K562 (cell line): ENCODE data around the gene GRAMD1B. TPM values are rescaled to one million over a fixed set of nuclear protein-coding genes. Genes with fewer than 3 reads are reported as not detected.

Source experiments
- ATAC-seq: fragments of 200-7000 bp; cut with Tn5 transposase; 3 replicates; pipeline ENCODE4 v1.9.1; 2020; ENCODE audit warnings: moderate library complexity
- BruUV-seq: library from RNA; stranded (reverse); fragments of 400-500 nt; replicated peaks from 2 replicates; lab custom pipeline; 2021; lab: Mats Ljungman, UMichigan
- CTCF ChIA-PET: fragments of 300-600 bp; formaldehyde crosslinking; extraction: SDS; loops from one replicate; lab custom pipeline; 2021; ENCODE audit warnings: low intra/inter-chr PET ratio; lab: Yijun Ruan, JAX
- POLR2A ChIA-PET: fragments of 300-600, 350-650 bp; sonication (Branson Sonifier 250); formaldehyde crosslinking; extraction: SDS; loops from one replicate; lab custom pipeline; 2021; ENCODE audit warnings: antibody characterized with exemption, inconsistent platforms; lab: Yijun Ruan, JAX
- DNase-seq, 4 experiments: peaks; one replicate each; pipeline versions ENCODE4 v3.0.0 to v3.0.0-alpha.2; 2011 to 2018; ENCODE audit warnings: low spot score in 3 of 4, mixed read lengths in 3 of 4; ENCODE audit errors: extremely low read depth in 1 of 4
- FAIRE-seq: peaks from 2 replicates; lab custom pipeline; 2011; peaks lifted over from hg19 to GRCh38; lab: Jason Lieb, UNC
- H2AFZ ChIP-seq: 2 replicates; pipeline ENCODE4 v1.6.0; 2011; ENCODE audit warnings: low read depth, low read length, control low read depth, inconsistent platforms
- H3K27ac ChIP-seq: fragments of 200-600 bp; 3 replicates; pipeline ENCODE4 v1.8.0; 2011; ENCODE audit warnings: low read depth, mild to moderate bottlenecking, control low read depth, inconsistent platforms, low read length, moderate library complexity, mixed read lengths; ENCODE audit errors: extremely low read depth
- H3K27me3 ChIP-seq, 2 experiments: fragments of 300-600 bp in 1 of 2; 2 replicates in 1 of 2; 3 replicates in 1 of 2; pipeline versions ENCODE4 v1.6.0 to v1.8.0; 2011; ENCODE audit warnings: inconsistent platforms in 2 of 2, low read length in 2 of 2, mild to moderate bottlenecking in 1 of 2, mixed read lengths in 1 of 2, moderate library complexity in 1 of 2; ENCODE audit not compliant: control insufficient read depth in 2 of 2, insufficient read depth in 2 of 2
- H3K36me3 ChIP-seq: fragments of 300-600 bp; 3 replicates; pipeline ENCODE4 v1.8.0; 2011; ENCODE audit warnings: mild to moderate bottlenecking, low read length, inconsistent platforms; ENCODE audit not compliant: control insufficient read depth, insufficient read depth
- H3K4me1 ChIP-seq, 2 experiments: fragments of 200-600 bp in 1 of 2; replicated peaks in 1 of 2; 2 replicates in 1 of 2; 3 replicates in 1 of 2; pipeline versions ENCODE4 v1.5.1 to v1.8.0; 2011; ENCODE audit warnings: inconsistent platforms in 2 of 2, low read length in 2 of 2, mild to moderate bottlenecking in 1 of 2, mixed read lengths in 1 of 2, moderate library complexity in 1 of 2; ENCODE audit not compliant: control insufficient read depth in 2 of 2, insufficient read depth in 2 of 2
- H3K4me2 ChIP-seq: 2 replicates; pipeline ENCODE4 v1.6.1; 2011; ENCODE audit warnings: low read length, control low read depth, inconsistent platforms, mixed read lengths; ENCODE audit not compliant: insufficient read depth
- H3K4me3 ChIP-seq: fragments of 200-600 bp; sonication (generic), shearing (Covaris generic); 2 replicates; pipeline ENCODE4 v1.5.1; 2016; ENCODE audit warnings: control low read depth, inconsistent platforms
- H3K79me2 ChIP-seq: fragments of 200-600 bp; 3 replicates; pipeline ENCODE4 v1.8.0; 2011; ENCODE audit warnings: low read length, inconsistent platforms; ENCODE audit not compliant: control insufficient read depth, insufficient read depth
- H3K9ac ChIP-seq, 2 experiments: 2 replicates each; pipeline versions ENCODE4 v1.6.0 to v1.6.1; 2011; ENCODE audit warnings: low read depth in 2 of 2, low read length in 2 of 2, control low read depth in 1 of 2, inconsistent platforms in 1 of 2, mild to moderate bottlenecking in 1 of 2, mixed read lengths in 1 of 2; ENCODE audit not compliant: insufficient read depth in 1 of 2
- H3K9me1 ChIP-seq: one replicate; pipeline ENCODE4 v1.6.0; 2011; ENCODE audit warnings: inconsistent platforms, mild to moderate bottlenecking, low read length, moderate library complexity; ENCODE audit not compliant: control insufficient read depth, insufficient read depth
- H3K9me3 ChIP-seq: replicated peaks from 2 replicates; pipeline ENCODE4 v1.5.1; 2011; ENCODE audit warnings: low read depth, low read length, inconsistent platforms; ENCODE audit not compliant: control insufficient read depth, insufficient read depth
- H4K20me1 ChIP-seq: replicated peaks from 2 replicates; pipeline ENCODE4 v1.6.1; 2011; ENCODE audit warnings: low read length, inconsistent platforms, mixed read lengths; ENCODE audit not compliant: control insufficient read depth, insufficient read depth
- CC2D1A ChIP-seq: fragments of 450-650 bp; IDR thresholded peaks from 2 replicates; pipeline ENCODE4 v1.6.1; 2017; ENCODE audit warnings: mild to moderate bottlenecking
- CREBBP ChIP-seq: IDR thresholded peaks from one replicate; pipeline ENCODE4 v1.6.1; 2012; ENCODE audit warnings: low read depth, mild to moderate bottlenecking, control low read depth, inconsistent platforms, low read length
- E2F1 ChIP-seq: sonication (generic); formaldehyde crosslinking; IDR thresholded peaks from 2 replicates; pipeline ENCODE4 v1.8.1; 2023; ENCODE audit warnings: mild to moderate bottlenecking, missing genetic modification reagents, moderate library complexity
- ELK1 ChIP-seq: sonication (generic); formaldehyde crosslinking; IDR thresholded peaks from 2 replicates; pipeline ENCODE4 v1.8.1; 2022; ENCODE audit warnings: missing genetic modification reagents
- HCFC1 ChIP-seq: IDR thresholded peaks from 2 replicates; pipeline ENCODE4 v1.6.1; 2012; ENCODE audit warnings: low read depth, low read length, improper control_type of control experiment
- HNRNPUL1 ChIP-seq: fragments of 200-400 bp; formaldehyde crosslinking; IDR thresholded peaks from 2 replicates; pipeline ENCODE4 v1.6.1; 2017; ENCODE audit warnings: low read length
- KDM4B ChIP-seq, 2 experiments: fragments of 450-650 bp in 1 of 2; sonication (generic) in 1 of 2; IDR thresholded peaks; 2 replicates each; pipeline ENCODE4 v1.6.1; 2016 to 2017; ENCODE audit warnings: borderline replicate concordance in 2 of 2, antibody characterized with exemption in 1 of 2, low read depth in 1 of 2, mild to moderate bottlenecking in 1 of 2
- KLF13 ChIP-seq: fragments of 450-650 bp; IDR thresholded peaks from 2 replicates; pipeline ENCODE4 v1.6.1; 2016; ENCODE audit warnings: missing genetic modification characterization, low read depth, mild to moderate bottlenecking, missing compliant biosample characterization, moderate library complexity, borderline replicate concordance
- MYBL2 ChIP-seq, 2 experiments: fragments of 450-650 bp in 1 of 2; sonication (generic) in 1 of 2; formaldehyde crosslinking in 1 of 2; IDR thresholded peaks; 2 replicates each; pipeline versions ENCODE4 v1.6.1 to v1.8.1; 2017 to 2022; ENCODE audit warnings: borderline replicate concordance in 1 of 2, inconsistent platforms in 1 of 2, low read depth in 1 of 2, mild to moderate bottlenecking in 1 of 2, missing genetic modification reagents in 1 of 2, moderate library complexity in 1 of 2
- NEUROD1 ChIP-seq: fragments of 150-350 bp; IDR thresholded peaks from 2 replicates; pipeline ENCODE4 v1.6.1; 2014; ENCODE audit warnings: borderline replicate concordance, low read length, low read depth; ENCODE audit not compliant: partially characterized antibody
- NR2C1 ChIP-seq, 2 experiments: fragments of 450-650 bp; IDR thresholded peaks; 2 replicates each; pipeline ENCODE4 v1.6.1; 2017; ENCODE audit warnings: mild to moderate bottlenecking in 2 of 2, antibody characterized with exemption in 1 of 2, inconsistent platforms in 1 of 2, missing compliant biosample characterization in 1 of 2, missing genetic modification characterization in 1 of 2
- PHB2 ChIP-seq: fragments of 450-650 bp; IDR thresholded peaks from 2 replicates; pipeline ENCODE4 v1.6.1; 2017; ENCODE audit warnings: low read depth
- SUPT5H ChIP-seq: fragments of 450-650 bp; IDR thresholded peaks from 2 replicates; pipeline ENCODE4 v1.6.1; 2016
- XRCC3 ChIP-seq: fragments of 450-650 bp; IDR thresholded peaks from 2 replicates; pipeline ENCODE4 v1.6.1; 2017; ENCODE audit warnings: mild to moderate bottlenecking, moderate library complexity
- ZNF717 ChIP-seq: fragments of 250-450 bp; sonication (Bioruptor Pico); IDR thresholded peaks from 2 replicates; pipeline ENCODE4 v1.5.0; 2021
- ZNF740 ChIP-seq, 3 experiments: fragments of 200-800 bp in 1 of 3; sonication (Bioruptor generic) in 1 of 3; sonication (generic) in 1 of 3; formaldehyde crosslinking in 1 of 3; IDR thresholded peaks; 2 replicates each; pipeline versions ENCODE4 v1.6.1 to v1.8.0; 2016 to 2022; ENCODE audit warnings: mild to moderate bottlenecking in 2 of 3, missing compliant biosample characterization in 2 of 3, missing genetic modification characterization in 2 of 3, missing genetic modification reagents in 1 of 3
- ZZZ3 ChIP-seq: fragments of 450-650 bp; IDR thresholded peaks from 2 replicates; pipeline ENCODE4 v1.6.1; 2016; ENCODE audit warnings: antibody characterized with exemption, mild to moderate bottlenecking, moderate library complexity
- WGBS: fragments of 100-300 bp; shearing (Covaris generic); methylation state at CpG from one replicate; pipeline ENCODE4 v1.1.6; 2016; ENCODE audit warnings: low coverage, mixed read lengths; ENCODE audit not compliant: insufficient coverage; ENCODE audit errors: missing lambda C conversion rate; 5-methylcytosine and 5-hydroxymethylcytosine counted together
- in situ Hi-C: fragments of 300-500 bp; cut with MboI; formaldehyde crosslinking; loops from 4 replicates; pipeline ENCODE4 v1.15.0; 2018; ENCODE audit warnings: inconsistent platforms, mixed read lengths
- intact Hi-C: fragments of 100-400 bp; cut with micrococcal nuclease; formaldehyde crosslinking; loops from 2 replicates; pipeline ENCODE4 v1.14.2; 2022
- polyA plus RNA-seq, 8 experiments: library from polyadenylated mRNA; depleted of rRNA in 4 of 8; stranded (reverse) in 5 of 8; unstranded in 3 of 8; fragments of >200 nt; fragmentation: Nextera tagmentation in 2 of 8; fragmentation: Illumina TruSeq in 1 of 8; extraction: Ambion mirVana in 2 of 8; extraction: Trizol in 1 of 8; gene quantifications; 2 replicates each; pipeline versions ENCODE4 v1.2.1 to v1.2.3, GENCODE V29; 2011 to 2014; ENCODE audit warnings: inconsistent platforms in 1 of 8, missing spikeins in 1 of 8
- total RNA-seq, 7 experiments: library from RNA; depleted of rRNA in 6 of 7; stranded (reverse); fragments of >200 nt in 6 of 7; fragmentation: Illumina TruSeq in 2 of 7; extraction: Trizol in 2 of 7; gene quantifications; 2 replicates each; pipeline versions ENCODE4 v1.2.1 to v1.2.3, GENCODE V29; 2011 to 2021; ENCODE audit warnings: low replicate concordance in 1 of 7
- TF ChIP-seq, protein P1 (sequence below): sonication (generic); IDR thresholded peaks from 2 replicates; pipeline ENCODE4 v1.6.1; 2016

GRAMD1B gene
- total and polyA plus RNA-seq, 9 of the 15 experiments (the other 6 are each of a cell fraction or from before 2014, with no cell fraction given) = 0.31 TPM; not detected in 8

DNA sequence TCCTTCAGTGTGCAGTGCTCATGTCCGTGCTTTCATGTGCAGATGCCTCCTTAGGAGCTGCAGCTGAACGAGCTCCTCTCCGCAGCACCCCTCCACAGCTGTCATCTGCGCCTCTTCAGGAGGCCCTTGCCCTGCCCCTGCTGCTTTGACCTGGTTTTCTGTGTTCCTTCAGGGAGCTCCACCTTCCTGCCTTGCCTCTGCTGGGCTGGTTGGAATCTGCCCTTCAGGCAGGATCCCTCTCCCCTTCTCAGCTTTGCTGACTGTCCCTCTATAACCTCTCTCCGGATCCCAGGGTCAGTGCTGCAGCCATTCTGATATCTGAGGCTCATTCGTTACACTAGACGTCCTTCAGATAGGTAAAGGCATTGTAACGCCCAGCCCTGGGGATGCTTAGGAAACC, 156.5 kb downstream of the GRAMD1B start (continued):
- TF ChIP-seq ZNF740 (CRISPR knock-in tag; IDR thresholded peaks at IDR 0.05) (no peak), ZNF740 (tag; IDR thresholded peaks at IDR 0.05) (no peak), HCFC1 (no peak), CREBBP (no peak), KLF13 (tag) (no peak), CC2D1A (no peak)

DNA sequence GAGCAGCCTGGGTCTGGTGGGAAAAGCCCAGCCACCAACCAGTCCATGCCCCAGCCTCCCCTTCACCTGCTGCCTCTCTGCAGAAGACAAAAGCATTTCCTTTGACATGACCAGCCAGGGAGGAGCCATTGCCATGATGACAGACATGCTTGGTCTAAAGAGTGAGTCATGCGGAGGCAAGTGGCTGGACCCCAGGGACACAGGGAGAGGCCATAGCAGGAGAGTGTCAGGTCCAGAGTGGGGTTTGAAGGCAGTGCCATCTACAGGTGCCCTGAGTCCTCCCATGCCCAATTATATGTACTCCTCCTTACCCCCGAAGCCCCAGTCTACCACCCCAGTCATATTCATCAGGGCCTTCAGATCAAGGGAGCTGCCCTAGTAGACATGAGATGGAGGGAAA, 157.0 kb downstream of the GRAMD1B start:
- Histone ChIP-seq H3K9me1 (no peaks in the 10 kb centered on the region), H2AFZ (no peak overlapping the region), H3K4me3 (no peak overlapping the region), H3K79me2 (no peaks in the 10 kb centered on the region), H3K9ac (no peak overlapping the region), H3K27me3 (peaks cover 2 to 49% of the 10 kb centered on the region in 2 experiments; a peak in 4 of 5 replicates), H3K4me1 (no peaks in the 10 kb centered on the region), H3K27ac (no peak overlapping the region), H3K4me2 (no peak overlapping the region), H3K36me3 (no peaks in the 10 kb centered on the region), H3K9me3 (no peaks in the 10 kb centered on the region), H4K20me1 (0 out of 2 replicates have a peak, but pooled peaks cover 5% of the 10 kb centered on the region)
- POLR2A ChIA-PET = no interaction called here
- no TSS peak for BruUV-seq
- in situ Hi-C loops (no loop called here), intact Hi-C loops (no loop called here)
- ATAC-seq = no peak
- FAIRE-seq = no peak
- DNase-seq = no peak
- CTCF ChIA-PET = no interaction called here
- 4% methylated on average over 2 of the region's 2 CpGs for WGBS
- TF ChIP-seq MYBL2 (IDR thresholded peaks at IDR 0.05; ENCODE audit: low read depth) (no peak), MYBL2 (CRISPR knock-in tag; IDR thresholded peaks at IDR 0.05; ENCODE audit: borderline replicate concordance) (no peak), ZNF717 (CRISPR knock-in tag) (no peak), ELK1 (CRISPR knock-in tag) (no peak), XRCC3 (no peak), PHB2 (no peak), NR2C1 (IDR thresholded peaks at IDR 0.05) (no peak), NR2C1 (tag; IDR thresholded peaks at IDR 0.05) (no peak), NEUROD1 (no peak), KDM4B (IDR thresholded peaks at IDR 0.05; ENCODE audit: borderline replicate concordance in 2 of 2, low read depth in 1 of 2) (no peak), SUPT5H (no peak), HNRNPUL1 (no peak), ZZZ3 (no peak), E2F1 (CRISPR knock-in tag) (no peak)
- TF ChIP-seq, protein P1, sequence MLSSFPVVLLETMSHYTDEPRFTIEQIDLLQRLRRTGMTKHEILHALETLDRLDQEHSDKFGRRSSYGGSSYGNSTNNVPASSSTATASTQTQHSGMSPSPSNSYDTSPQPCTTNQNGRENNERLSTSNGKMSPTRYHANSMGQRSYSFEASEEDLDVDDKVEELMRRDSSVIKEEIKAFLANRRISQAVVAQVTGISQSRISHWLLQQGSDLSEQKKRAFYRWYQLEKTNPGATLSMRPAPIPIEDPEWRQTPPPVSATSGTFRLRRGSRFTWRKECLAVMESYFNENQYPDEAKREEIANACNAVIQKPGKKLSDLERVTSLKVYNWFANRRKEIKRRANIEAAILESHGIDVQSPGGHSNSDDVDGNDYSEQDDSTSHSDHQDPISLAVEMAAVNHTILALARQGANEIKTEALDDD = no peak
